HG02981 (cell line): ENCODE data around the gene PCSK5.
"Not testable (repeated sequence)": the region's sequence is repeated elsewhere in the genome, so short reads cannot be mapped to it uniquely, and the experiment has no call there.

Source experiments
- ATAC-seq: cut with Tn5 transposase; IDR thresholded peaks from one replicate; pipeline ENCODE4 v1.9.1; 2021; ENCODE audit warnings: mild to moderate bottlenecking, moderate library complexity; ENCODE audit not compliant: unreplicated experiment

PCSK5 gene

GRCh38 chr9:75889577-75889976 lies 896 bp upstream of the PCSK5 start:
- no peak for ATAC-seq

GRCh38 chr9:75889977-75890471 lies 449 bp upstream of the PCSK5 start:
- no peak for ATAC-seq

- peak; percentile 8 for ATAC-seq
Measured at GRCh38 chr9:75891277-75891741, 836 bp downstream of the PCSK5 start.

GRCh38 chr9:75891771-75892215 lies 1.3 kb downstream of the PCSK5 start:
- ATAC-seq: no peak

- no peak for ATAC-seq
Measured at GRCh38 chr9:75892216-75892911, 1.9 kb downstream of the PCSK5 start.

- ATAC-seq: no peak
Measured at GRCh38 chr9:75893106-75893505, 2.6 kb downstream of the PCSK5 start.

- no peak for ATAC-seq
Measured at GRCh38 chr9:75894566-75894965, 4.1 kb downstream of the PCSK5 start.

- no peak for ATAC-seq
Measured at GRCh38 chr9:75895112-75895511, 4.6 kb downstream of the PCSK5 start.

- ATAC-seq: no peak
Measured at GRCh38 chr9:75896193-75896592, 5.7 kb downstream of the PCSK5 start.

- not testable (repeated sequence) for ATAC-seq
Measured at GRCh38 chr9:75900893-75901524, 10.5 kb downstream of the PCSK5 start.

GRCh38 chr9:75903785-75904360 lies 13.4 kb downstream of the PCSK5 start:
- ATAC-seq: no peak

- ATAC-seq: no peak
Measured at GRCh38 chr9:75904364-75904763, 13.9 kb downstream of the PCSK5 start.

GRCh38 chr9:75906531-75906930 lies 16.1 kb downstream of the PCSK5 start:
- ATAC-seq: no peak

GRCh38 chr9:75907329-75907728 lies 16.9 kb downstream of the PCSK5 start:
- no peak for ATAC-seq

- no peak for ATAC-seq
Measured at GRCh38 chr9:75907923-75908322, 17.4 kb downstream of the PCSK5 start.

- no peak for ATAC-seq
Measured at GRCh38 chr9:75909776-75910175, 19.3 kb downstream of the PCSK5 start.

- no peak for ATAC-seq
Measured at GRCh38 chr9:75910731-75911130, 20.3 kb downstream of the PCSK5 start.

- no peak for ATAC-seq
Measured at GRCh38 chr9:75911390-75911789, 20.9 kb downstream of the PCSK5 start.

GRCh38 chr9:75912951-75913350 lies 22.5 kb downstream of the PCSK5 start:
- ATAC-seq: no peak

- ATAC-seq: no peak
Measured at GRCh38 chr9:75914002-75914401, 23.5 kb downstream of the PCSK5 start.

- ATAC-seq: no peak
Measured at GRCh38 chr9:75914883-75915452, 24.5 kb downstream of the PCSK5 start.

GRCh38 chr9:75918154-75918553 lies 27.7 kb downstream of the PCSK5 start:
- no peak for ATAC-seq
